H1 (cell line): ENCODE results near the gene CHST8. TPM values are rescaled to one million over a fixed set of nuclear protein-coding genes. Genes with fewer than 3 reads are reported as not detected.

Source experiments
- CHD1 ChIP-seq: IDR thresholded peaks from 2 replicates; pipeline ENCODE4 v1.6.1; 2012; ENCODE audit warnings: low read depth, low read length, improper control_type of control experiment
- RXRA ChIP-seq: IDR thresholded peaks from 2 replicates; pipeline ENCODE4 v1.6.1; 2011; ENCODE audit warnings: low read depth, mild to moderate bottlenecking, low read length, moderate library complexity; ENCODE audit not compliant: insufficient read depth
- ZNF274 ChIP-seq: IDR thresholded peaks from 2 replicates; pipeline ENCODE4 v1.7.0; 2012; ENCODE audit warnings: low read length, borderline replicate concordance; ENCODE audit errors: extremely low read depth
- polyA plus RNA-seq, 7 experiments: library from polyadenylated mRNA; depleted of rRNA in 3 of 7; stranded (reverse) in 5 of 7; unstranded in 2 of 7; fragments of >200 nt in 5 of 7; fragments of 200-250 nt in 2 of 7; gene quantifications; 1 replicate in 5 of 7; 2 replicates in 1 of 7; 4 replicates in 1 of 7; pipeline versions ENCODE4 v1.2.1 to v1.2.3, GENCODE V29; 2011 to 2013; ENCODE audit warnings: missing spikeins in 2 of 7, mixed read lengths in 2 of 7
- total RNA-seq: library from RNA; stranded (reverse); fragmentation: NEBNext Ultra II Directional; extraction: Animal tissue kit (Norgen Biotek cat#: 25700); gene quantifications from 2 replicates; pipeline ENCODE4 v1.2.1, GENCODE V29; 2021
- TF ChIP-seq, protein P1 (sequence below): fragments of 300-600 bp; sonication (generic); IDR thresholded peaks from 2 replicates; pipeline ENCODE4 v1.7.1; 2012; ENCODE audit warnings: low read length, moderate library complexity, mild to moderate bottlenecking, inconsistent platforms; ENCODE audit not compliant: insufficient replicate concordance

Gene CHST8
- total and polyA plus RNA-seq, 2 of the 8 experiments (the other 6 are each of a cell fraction or from before 2014, with no cell fraction given), result 10.8 to 28.2 TPM

DNA sequence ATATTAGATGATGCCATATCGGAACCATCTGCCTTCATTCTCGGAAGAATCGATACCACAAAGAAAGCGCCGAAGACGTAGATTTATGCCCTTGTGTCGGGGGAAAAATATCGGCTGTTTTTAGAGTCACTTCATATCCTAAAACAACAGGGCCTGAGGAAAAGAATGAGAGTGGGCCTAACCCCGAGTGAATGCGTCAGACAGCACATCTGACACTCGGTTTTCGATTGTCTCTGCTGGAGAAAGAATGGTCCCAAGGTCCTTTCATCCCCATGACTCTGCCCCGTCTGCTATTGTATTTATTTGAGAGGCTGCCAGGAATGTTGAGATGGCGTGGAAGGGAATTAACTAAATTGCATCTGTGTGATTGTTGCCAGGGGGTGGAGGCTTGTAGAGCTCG is 46.1 kb downstream of the CHST8 start (continued):
- TF ChIP-seq, protein P1, sequence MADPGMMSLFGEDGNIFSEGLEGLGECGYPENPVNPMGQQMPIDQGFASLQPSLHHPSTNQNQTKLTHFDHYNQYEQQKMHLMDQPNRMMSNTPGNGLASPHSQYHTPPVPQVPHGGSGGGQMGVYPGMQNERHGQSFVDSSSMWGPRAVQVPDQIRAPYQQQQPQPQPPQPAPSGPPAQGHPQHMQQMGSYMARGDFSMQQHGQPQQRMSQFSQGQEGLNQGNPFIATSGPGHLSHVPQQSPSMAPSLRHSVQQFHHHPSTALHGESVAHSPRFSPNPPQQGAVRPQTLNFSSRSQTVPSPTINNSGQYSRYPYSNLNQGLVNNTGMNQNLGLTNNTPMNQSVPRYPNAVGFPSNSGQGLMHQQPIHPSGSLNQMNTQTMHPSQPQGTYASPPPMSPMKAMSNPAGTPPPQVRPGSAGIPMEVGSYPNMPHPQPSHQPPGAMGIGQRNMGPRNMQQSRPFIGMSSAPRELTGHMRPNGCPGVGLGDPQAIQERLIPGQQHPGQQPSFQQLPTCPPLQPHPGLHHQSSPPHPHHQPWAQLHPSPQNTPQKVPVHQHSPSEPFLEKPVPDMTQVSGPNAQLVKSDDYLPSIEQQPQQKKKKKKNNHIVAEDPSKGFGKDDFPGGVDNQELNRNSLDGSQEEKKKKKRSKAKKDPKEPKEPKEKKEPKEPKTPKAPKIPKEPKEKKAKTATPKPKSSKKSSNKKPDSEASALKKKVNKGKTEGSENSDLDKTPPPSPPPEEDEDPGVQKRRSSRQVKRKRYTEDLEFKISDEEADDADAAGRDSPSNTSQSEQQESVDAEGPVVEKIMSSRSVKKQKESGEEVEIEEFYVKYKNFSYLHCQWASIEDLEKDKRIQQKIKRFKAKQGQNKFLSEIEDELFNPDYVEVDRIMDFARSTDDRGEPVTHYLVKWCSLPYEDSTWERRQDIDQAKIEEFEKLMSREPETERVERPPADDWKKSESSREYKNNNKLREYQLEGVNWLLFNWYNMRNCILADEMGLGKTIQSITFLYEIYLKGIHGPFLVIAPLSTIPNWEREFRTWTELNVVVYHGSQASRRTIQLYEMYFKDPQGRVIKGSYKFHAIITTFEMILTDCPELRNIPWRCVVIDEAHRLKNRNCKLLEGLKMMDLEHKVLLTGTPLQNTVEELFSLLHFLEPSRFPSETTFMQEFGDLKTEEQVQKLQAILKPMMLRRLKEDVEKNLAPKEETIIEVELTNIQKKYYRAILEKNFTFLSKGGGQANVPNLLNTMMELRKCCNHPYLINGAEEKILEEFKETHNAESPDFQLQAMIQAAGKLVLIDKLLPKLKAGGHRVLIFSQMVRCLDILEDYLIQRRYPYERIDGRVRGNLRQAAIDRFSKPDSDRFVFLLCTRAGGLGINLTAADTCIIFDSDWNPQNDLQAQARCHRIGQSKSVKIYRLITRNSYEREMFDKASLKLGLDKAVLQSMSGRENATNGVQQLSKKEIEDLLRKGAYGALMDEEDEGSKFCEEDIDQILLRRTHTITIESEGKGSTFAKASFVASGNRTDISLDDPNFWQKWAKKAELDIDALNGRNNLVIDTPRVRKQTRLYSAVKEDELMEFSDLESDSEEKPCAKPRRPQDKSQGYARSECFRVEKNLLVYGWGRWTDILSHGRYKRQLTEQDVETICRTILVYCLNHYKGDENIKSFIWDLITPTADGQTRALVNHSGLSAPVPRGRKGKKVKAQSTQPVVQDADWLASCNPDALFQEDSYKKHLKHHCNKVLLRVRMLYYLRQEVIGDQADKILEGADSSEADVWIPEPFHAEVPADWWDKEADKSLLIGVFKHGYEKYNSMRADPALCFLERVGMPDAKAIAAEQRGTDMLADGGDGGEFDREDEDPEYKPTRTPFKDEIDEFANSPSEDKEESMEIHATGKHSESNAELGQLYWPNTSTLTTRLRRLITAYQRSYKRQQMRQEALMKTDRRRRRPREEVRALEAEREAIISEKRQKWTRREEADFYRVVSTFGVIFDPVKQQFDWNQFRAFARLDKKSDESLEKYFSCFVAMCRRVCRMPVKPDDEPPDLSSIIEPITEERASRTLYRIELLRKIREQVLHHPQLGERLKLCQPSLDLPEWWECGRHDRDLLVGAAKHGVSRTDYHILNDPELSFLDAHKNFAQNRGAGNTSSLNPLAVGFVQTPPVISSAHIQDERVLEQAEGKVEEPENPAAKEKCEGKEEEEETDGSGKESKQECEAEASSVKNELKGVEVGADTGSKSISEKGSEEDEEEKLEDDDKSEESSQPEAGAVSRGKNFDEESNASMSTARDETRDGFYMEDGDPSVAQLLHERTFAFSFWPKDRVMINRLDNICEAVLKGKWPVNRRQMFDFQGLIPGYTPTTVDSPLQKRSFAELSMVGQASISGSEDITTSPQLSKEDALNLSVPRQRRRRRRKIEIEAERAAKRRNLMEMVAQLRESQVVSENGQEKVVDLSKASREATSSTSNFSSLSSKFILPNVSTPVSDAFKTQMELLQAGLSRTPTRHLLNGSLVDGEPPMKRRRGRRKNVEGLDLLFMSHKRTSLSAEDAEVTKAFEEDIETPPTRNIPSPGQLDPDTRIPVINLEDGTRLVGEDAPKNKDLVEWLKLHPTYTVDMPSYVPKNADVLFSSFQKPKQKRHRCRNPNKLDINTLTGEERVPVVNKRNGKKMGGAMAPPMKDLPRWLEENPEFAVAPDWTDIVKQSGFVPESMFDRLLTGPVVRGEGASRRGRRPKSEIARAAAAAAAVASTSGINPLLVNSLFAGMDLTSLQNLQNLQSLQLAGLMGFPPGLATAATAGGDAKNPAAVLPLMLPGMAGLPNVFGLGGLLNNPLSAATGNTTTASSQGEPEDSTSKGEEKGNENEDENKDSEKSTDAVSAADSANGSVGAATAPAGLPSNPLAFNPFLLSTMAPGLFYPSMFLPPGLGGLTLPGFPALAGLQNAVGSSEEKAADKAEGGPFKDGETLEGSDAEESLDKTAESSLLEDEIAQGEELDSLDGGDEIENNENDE, result no peak
- TF ChIP-seq ZNF274, result no peak
- TF ChIP-seq CHD1, result no peak
- TF ChIP-seq RXRA, result no peak
